HepG2 (cell line): ENCODE data around the gene VWA3A. TPM values are rescaled to one million over a fixed set of nuclear protein-coding genes. Genes with fewer than 3 reads are reported as not detected.
A peak's percentile ranks its signal among the peaks of the same experiment; 100 is the strongest.

Source experiments
- CSRNP2 ChIP-seq: sonication (generic); formaldehyde crosslinking; conservative IDR thresholded peaks from 2 replicates; pipeline ENCODE4 v1.8.0; 2022; ENCODE audit warnings: low read depth, missing genetic modification reagents
- DZIP1 ChIP-seq: sonication (generic); formaldehyde crosslinking; IDR thresholded peaks from 2 replicates; pipeline ENCODE4 v1.5.0; 2020; ENCODE audit warnings: mild to moderate bottlenecking, missing genetic modification reagents
- FOXA1 ChIP-seq, 2 experiments: fragments of 450-650 bp in 1 of 2; sonication (generic) in 1 of 2; formaldehyde crosslinking in 1 of 2; IDR thresholded peaks; 2 replicates each; pipeline versions ENCODE4 v1.4.0 to v1.6.1; 2016 to 2020; ENCODE audit warnings: missing genetic modification reagents in 1 of 2
- MEIS2 ChIP-seq: sonication (generic); formaldehyde crosslinking; IDR thresholded peaks from 2 replicates; pipeline ENCODE4 v1.9.0; 2021; ENCODE audit warnings: mild to moderate bottlenecking, missing genetic modification reagents
- SIN3A ChIP-seq: IDR thresholded peaks from 2 replicates; pipeline ENCODE4 v1.6.1; 2011; ENCODE audit warnings: low read depth, mild to moderate bottlenecking, control low read depth, low read length, borderline replicate concordance
- SIX4 ChIP-seq: sonication (generic); formaldehyde crosslinking; IDR thresholded peaks from 2 replicates; pipeline ENCODE4 v1.4.0; 2020; ENCODE audit warnings: missing genetic modification reagents
- SRF ChIP-seq: IDR thresholded peaks from 2 replicates; pipeline ENCODE4 v1.6.1; 2011; ENCODE audit warnings: mild to moderate bottlenecking, low read depth, low read length, moderate library complexity
- STAT5B ChIP-seq: sonication (generic); formaldehyde crosslinking; IDR thresholded peaks from 2 replicates; pipeline ENCODE4 v1.4.0; 2020; ENCODE audit warnings: missing genetic modification reagents
- STAT6 ChIP-seq: sonication (generic); formaldehyde crosslinking; IDR thresholded peaks from 2 replicates; pipeline ENCODE4 v1.4.0; 2020; ENCODE audit warnings: missing genetic modification reagents, mild to moderate bottlenecking, borderline replicate concordance
- ZNF317 ChIP-seq: sonication (generic); formaldehyde crosslinking; IDR thresholded peaks from 2 replicates; pipeline ENCODE4 v1.5.0; 2020; ENCODE audit warnings: mild to moderate bottlenecking, missing genetic modification reagents
- ZNF451 ChIP-seq: sonication (generic); formaldehyde crosslinking; IDR thresholded peaks from 2 replicates; pipeline ENCODE4 v1.5.0; 2020; ENCODE audit warnings: mild to moderate bottlenecking, missing genetic modification reagents
- ZNF564 ChIP-seq: sonication (generic); formaldehyde crosslinking; IDR thresholded peaks from 2 replicates; pipeline ENCODE4 v1.8.1; 2023; ENCODE audit warnings: mild to moderate bottlenecking, missing genetic modification reagents
- ZSCAN30 ChIP-seq: sonication (generic); formaldehyde crosslinking; IDR thresholded peaks from 2 replicates; pipeline ENCODE4 v1.5.0; 2020; ENCODE audit warnings: mild to moderate bottlenecking, missing genetic modification reagents
- polyA plus RNA-seq, 8 experiments: library from polyadenylated mRNA; depleted of rRNA in 3 of 8; stranded (reverse) in 7 of 8; unstranded in 1 of 8; fragments of >200 nt; fragmentation: Illumina TruSeq in 4 of 8; extraction: Trizol in 4 of 8; gene quantifications; 2 replicates each; pipeline versions ENCODE4 v1.2.1 to v1.2.3, GENCODE V29; 2011 to 2016; ENCODE audit warnings: low read depth in 4 of 8, missing spikeins in 1 of 8, mixed read lengths in 1 of 8; ENCODE audit not compliant: insufficient read depth in 1 of 8
- total RNA-seq, 5 experiments: library from RNA; depleted of rRNA; stranded (reverse); fragments of >200 nt; fragmentation: Illumina TruSeq; extraction: Trizol; gene quantifications; 2 replicates each; pipeline ENCODE4 v1.2.3, GENCODE V29; 2016; ENCODE audit warnings: low read depth in 1 of 5
- TF ChIP-seq, protein P1 (sequence below): sonication (generic); formaldehyde crosslinking; conservative IDR thresholded peaks from 2 replicates; pipeline ENCODE4 v1.4.0; 2020; ENCODE audit warnings: missing genetic modification reagents
- TF ChIP-seq, protein P2 (sequence below), 2 experiments: IDR thresholded peaks; 2 replicates each; pipeline ENCODE4 v1.6.1; 2011 to 2012; ENCODE audit warnings: low read length in 2 of 2, borderline replicate concordance in 1 of 2, low read depth in 1 of 2, mild to moderate bottlenecking in 1 of 2, moderate library complexity in 1 of 2

The VWA3A gene
- total and polyA plus RNA-seq, 2 of the 13 experiments (the other 11 are each of a cell fraction or from before 2014, with no cell fraction given), result 0.03 to 0.07 TPM

DNA sequence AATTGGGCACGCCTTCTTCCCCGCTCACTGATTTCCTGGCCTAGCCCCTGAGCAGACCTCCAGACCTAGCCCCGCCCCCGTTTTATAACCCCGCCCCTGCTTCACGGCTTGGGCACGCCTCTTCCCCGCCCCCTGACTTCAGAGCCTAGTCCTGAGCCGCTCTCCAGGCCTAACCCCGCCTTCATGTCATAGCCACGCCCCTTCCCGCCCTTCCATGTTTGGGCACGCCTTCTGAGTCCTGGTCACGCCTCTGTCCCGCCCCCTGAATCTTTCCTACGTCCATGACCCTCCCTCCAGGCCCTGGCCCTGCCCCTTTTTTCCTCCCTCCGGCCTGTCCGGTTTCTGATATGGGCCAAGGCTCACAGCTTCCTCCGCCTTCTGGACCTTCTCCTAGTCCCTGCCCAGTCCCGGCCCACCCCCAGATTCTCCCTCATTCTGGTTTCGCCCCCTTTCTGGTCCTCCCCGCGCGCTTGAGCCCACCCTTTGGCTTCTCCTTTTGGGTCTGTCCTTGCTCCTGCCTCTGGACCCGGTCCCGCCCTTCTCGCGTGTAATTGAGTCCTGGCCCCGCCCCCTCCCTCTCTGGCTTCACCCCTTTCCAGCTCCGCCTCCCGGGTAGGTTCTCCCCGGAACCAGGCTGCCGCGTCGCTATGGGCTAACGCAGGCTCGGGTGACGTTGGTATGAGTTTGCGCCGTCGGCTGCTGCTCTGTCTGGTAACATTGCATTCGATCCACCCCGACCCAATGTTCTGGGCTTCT is 98.6 kb downstream of the VWA3A start (continued):
- TF ChIP-seq STAT6 (CRISPR knock-in tag) (peak; percentile 83; the same call in 1 of the 2 replicates), SIN3A (peak; percentile 31; the same call in 1 of the 2 replicates), SRF (peak; percentile 97), SIX4 (CRISPR knock-in tag) (no peak), MEIS2 (CRISPR knock-in tag) (peak; percentile 30; the same call in 1 of the 2 replicates), ZNF451 (no peak), ZSCAN30 (CRISPR knock-in tag) (no peak), ZNF317 (CRISPR knock-in tag) (peak; percentile 84), CSRNP2 (no peak), FOXA1 (IDR thresholded peaks at IDR 0.05) (no peak), FOXA1 (CRISPR knock-in tag; IDR thresholded peaks at IDR 0.05) (peak; percentile 63), ZNF564 (CRISPR knock-in tag) (no peak), DZIP1 (CRISPR knock-in tag) (no peak), STAT5B (0 out of 2 replicates have a peak, but pooled peaks have one; percentile 33)
- TF ChIP-seq, protein P1, sequence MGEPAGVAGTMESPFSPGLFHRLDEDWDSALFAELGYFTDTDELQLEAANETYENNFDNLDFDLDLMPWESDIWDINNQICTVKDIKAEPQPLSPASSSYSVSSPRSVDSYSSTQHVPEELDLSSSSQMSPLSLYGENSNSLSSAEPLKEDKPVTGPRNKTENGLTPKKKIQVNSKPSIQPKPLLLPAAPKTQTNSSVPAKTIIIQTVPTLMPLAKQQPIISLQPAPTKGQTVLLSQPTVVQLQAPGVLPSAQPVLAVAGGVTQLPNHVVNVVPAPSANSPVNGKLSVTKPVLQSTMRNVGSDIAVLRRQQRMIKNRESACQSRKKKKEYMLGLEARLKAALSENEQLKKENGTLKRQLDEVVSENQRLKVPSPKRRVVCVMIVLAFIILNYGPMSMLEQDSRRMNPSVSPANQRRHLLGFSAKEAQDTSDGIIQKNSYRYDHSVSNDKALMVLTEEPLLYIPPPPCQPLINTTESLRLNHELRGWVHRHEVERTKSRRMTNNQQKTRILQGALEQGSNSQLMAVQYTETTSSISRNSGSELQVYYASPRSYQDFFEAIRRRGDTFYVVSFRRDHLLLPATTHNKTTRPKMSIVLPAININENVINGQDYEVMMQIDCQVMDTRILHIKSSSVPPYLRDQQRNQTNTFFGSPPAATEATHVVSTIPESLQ (CRISPR knock-in tag), result peak; percentile 92; the same call in 1 of the 2 replicates
- TF ChIP-seq, protein P2, sequence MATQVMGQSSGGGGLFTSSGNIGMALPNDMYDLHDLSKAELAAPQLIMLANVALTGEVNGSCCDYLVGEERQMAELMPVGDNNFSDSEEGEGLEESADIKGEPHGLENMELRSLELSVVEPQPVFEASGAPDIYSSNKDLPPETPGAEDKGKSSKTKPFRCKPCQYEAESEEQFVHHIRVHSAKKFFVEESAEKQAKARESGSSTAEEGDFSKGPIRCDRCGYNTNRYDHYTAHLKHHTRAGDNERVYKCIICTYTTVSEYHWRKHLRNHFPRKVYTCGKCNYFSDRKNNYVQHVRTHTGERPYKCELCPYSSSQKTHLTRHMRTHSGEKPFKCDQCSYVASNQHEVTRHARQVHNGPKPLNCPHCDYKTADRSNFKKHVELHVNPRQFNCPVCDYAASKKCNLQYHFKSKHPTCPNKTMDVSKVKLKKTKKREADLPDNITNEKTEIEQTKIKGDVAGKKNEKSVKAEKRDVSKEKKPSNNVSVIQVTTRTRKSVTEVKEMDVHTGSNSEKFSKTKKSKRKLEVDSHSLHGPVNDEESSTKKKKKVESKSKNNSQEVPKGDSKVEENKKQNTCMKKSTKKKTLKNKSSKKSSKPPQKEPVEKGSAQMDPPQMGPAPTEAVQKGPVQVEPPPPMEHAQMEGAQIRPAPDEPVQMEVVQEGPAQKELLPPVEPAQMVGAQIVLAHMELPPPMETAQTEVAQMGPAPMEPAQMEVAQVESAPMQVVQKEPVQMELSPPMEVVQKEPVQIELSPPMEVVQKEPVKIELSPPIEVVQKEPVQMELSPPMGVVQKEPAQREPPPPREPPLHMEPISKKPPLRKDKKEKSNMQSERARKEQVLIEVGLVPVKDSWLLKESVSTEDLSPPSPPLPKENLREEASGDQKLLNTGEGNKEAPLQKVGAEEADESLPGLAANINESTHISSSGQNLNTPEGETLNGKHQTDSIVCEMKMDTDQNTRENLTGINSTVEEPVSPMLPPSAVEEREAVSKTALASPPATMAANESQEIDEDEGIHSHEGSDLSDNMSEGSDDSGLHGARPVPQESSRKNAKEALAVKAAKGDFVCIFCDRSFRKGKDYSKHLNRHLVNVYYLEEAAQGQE (IDR thresholded peaks at IDR 0.05; ENCODE audit: borderline replicate concordance in 1 of 2, low read depth in 1 of 2, low read length in 2 of 2), result no peak; a peak in 1 of 4 replicates
